HUDEP-2 (cell line): ENCODE measurements around the gene COL9A2.

Source experiments
- DNase-seq, 76 experiments: peaks; one replicate each; lab custom pipeline; 2025; ENCODE audit not compliant: unreplicated experiment in 76 of 76; lab: John Stamatoyannopoulos, UW

The COL9A2 gene

GRCh38 chr1:40305451-40305850 is 11.6 kb downstream of the COL9A2 start:
- DNase-seq: peak in 11 of 76 experiments; percentile 2 to 30 (median 15)

GRCh38 chr1:40303790-40304189 is 13.3 kb downstream of the COL9A2 start:
- DNase-seq: no peak

GRCh38 chr1:40303051-40303771 is 13.9 kb downstream of the COL9A2 start:
- DNase-seq: no peak

- DNase-seq: no peak
Measured at GRCh38 chr1:40302475-40302874, 14.6 kb downstream of the COL9A2 start.

- DNase-seq: no peak
Measured at GRCh38 chr1:40301541-40302299, 15.4 kb downstream of the COL9A2 start.

GRCh38 chr1:40301066-40301465 is 16.0 kb downstream of the COL9A2 start:
- no peak for DNase-seq

GRCh38 chr1:40300651-40301050 is 16.4 kb downstream of the COL9A2 start:
- DNase-seq: no peak

- no peak for DNase-seq
Measured at GRCh38 chr1:40300249-40300567, 16.9 kb downstream of the COL9A2 start.

- no peak for DNase-seq
Measured at GRCh38 chr1:40299366-40300248, 17.5 kb downstream of the COL9A2 start.

- DNase-seq: no peak
Measured at GRCh38 chr1:40291293-40291692, 25.8 kb downstream of the COL9A2 start.

- no peak for DNase-seq
Measured at GRCh38 chr1:40281853-40282252, 35.2 kb downstream of the COL9A2 start.

- DNase-seq: no peak
Measured at GRCh38 chr1:40276122-40276521, 41.0 kb downstream of the COL9A2 start.

- no peak for DNase-seq
Measured at GRCh38 chr1:40274331-40274730, 42.8 kb downstream of the COL9A2 start.

GRCh38 chr1:40273547-40274166 is 43.4 kb downstream of the COL9A2 start:
- DNase-seq: no peak

- no peak for DNase-seq
Measured at GRCh38 chr1:40272653-40273213, 44.4 kb downstream of the COL9A2 start.

GRCh38 chr1:40270152-40270834 is 46.8 kb downstream of the COL9A2 start:
- no peak for DNase-seq

- no peak for DNase-seq
Measured at GRCh38 chr1:40268211-40268610, 48.9 kb downstream of the COL9A2 start.

GRCh38 chr1:40267767-40268187 is 49.3 kb downstream of the COL9A2 start:
- DNase-seq: peak in 6 of 76 experiments; percentile 4 to 33 (median 8)

GRCh38 chr1:40266786-40267535 is 50.1 kb downstream of the COL9A2 start:
- no peak for DNase-seq
